BJ (cell line): ENCODE data around the gene GPR107. TPM values are rescaled to one million over a fixed set of nuclear protein-coding genes. Genes with fewer than 3 reads are reported as not detected.

Experiments
- CTCF ChIA-PET: fragments of 350-600 bp; formaldehyde crosslinking; extraction: SDS; loops from one replicate; lab custom pipeline; 2021; ENCODE audit warnings: antibody characterized with exemption, inconsistent platforms; lab: Yijun Ruan, JAX
- POLR2A ChIA-PET: fragments of 300-600 bp; sonication (Branson Sonifier 250); formaldehyde crosslinking; extraction: SDS; loops from one replicate; lab custom pipeline; 2021; ENCODE audit warnings: antibody characterized with exemption; lab: Charles Lee
- DNase-seq: peaks from one replicate; pipeline ENCODE4 v3.0.0-alpha.2; 2011; ENCODE audit warnings: low read depth
- H3K27me3 ChIP-seq: 2 replicates; pipeline ENCODE4 v1.6.0; 2011; ENCODE audit warnings: low read length; ENCODE audit not compliant: control insufficient read depth, insufficient read depth
- H3K36me3 ChIP-seq: 2 replicates; pipeline ENCODE4 v1.5.1; 2011; ENCODE audit warnings: low read length; ENCODE audit not compliant: control insufficient read depth, insufficient read depth
- H3K4me3 ChIP-seq: 2 replicates; pipeline ENCODE4 v1.5.1; 2011; ENCODE audit warnings: low read depth, mild to moderate bottlenecking, control low read depth, low read length
- CTCF ChIP-seq: IDR thresholded peaks from 2 replicates; pipeline ENCODE4 v1.5.1; 2011; ENCODE audit warnings: low read depth, mild to moderate bottlenecking, control low read depth, inconsistent platforms, low read length, moderate library complexity; ENCODE audit not compliant: insufficient read depth
- polyA plus RNA-seq: library from polyadenylated mRNA; depleted of rRNA; stranded (reverse); fragments of >200 nt; gene quantifications from 2 replicates; pipeline ENCODE4 v1.2.3, GENCODE V29; 2011

The GPR107 gene
- polyA plus RNA-seq, 1 experiment, result 32.5 TPM

DNA sequence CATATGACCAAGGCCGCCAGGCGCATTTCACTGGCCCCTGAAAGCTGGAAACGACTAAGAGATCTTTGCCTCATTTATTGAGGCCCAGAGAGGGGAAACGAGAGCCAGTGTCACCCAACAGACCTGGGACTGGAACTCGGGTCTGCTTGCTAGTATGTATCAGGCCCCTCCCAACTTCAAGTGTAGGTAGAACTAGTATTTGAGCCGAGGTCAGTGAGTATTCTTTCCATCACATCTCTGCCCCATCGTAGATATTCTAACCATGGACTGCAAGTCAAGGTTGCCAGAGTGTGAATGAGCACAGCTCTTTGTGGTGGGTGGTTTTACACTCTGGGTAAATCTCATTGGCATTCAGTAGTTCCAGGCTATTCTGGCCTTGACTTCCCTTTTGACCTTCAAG is 42.2 kb downstream of the GPR107 start:
- POLR2A ChIA-PET, result no interaction called here
- CTCF ChIA-PET, result no interaction called here
- H3K36me3 ChIP-seq, result peaks cover 27% of the 10 kb centered on the region

DNA sequence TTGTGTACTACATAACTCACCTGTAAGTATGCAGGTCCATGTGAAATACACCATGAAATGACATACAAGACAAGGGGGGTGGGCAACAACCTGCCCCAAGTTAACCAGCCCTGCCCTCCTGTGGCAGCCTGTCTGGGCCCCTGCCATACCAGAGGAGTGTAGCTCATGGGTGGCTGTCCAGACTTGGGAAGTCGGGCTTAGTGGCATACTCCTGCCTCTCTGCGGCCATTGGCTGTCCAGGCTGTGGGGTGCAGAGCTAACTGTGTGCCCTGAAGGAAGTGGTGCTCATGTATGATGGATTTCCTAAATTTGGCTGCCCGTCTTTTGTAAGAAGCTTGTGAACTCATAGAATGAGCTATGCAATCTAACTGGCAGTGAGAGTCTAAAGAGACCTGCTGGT is 47.0 kb downstream of the GPR107 start:
- TF ChIP-seq CTCF, result no peak

More for the DNA sequence above, 42.2 kb downstream of the GPR107 start:
- Histone ChIP-seq H3K27me3 (no peaks in the 10 kb centered on the region), H3K4me3 (no peak overlapping the region)
- TF ChIP-seq CTCF, result no peak
- no peak for DNase-seq

GRCh38 chr9:130101915-130102314 is 48.2 kb downstream of the GPR107 start:
- ChIA-PET POLR2A (no interaction called here), CTCF (interaction anchor here (1.0 kb wide), 1 partner anchor 241 kb away, joined by 3 read pairs; no protein-coding TSS in a partner anchor)
- no peak for TF ChIP-seq CTCF
- Histone ChIP-seq H3K27me3 (no peaks in the 10 kb centered on the region), H3K4me3 (no peak overlapping the region), H3K36me3 (peaks cover 30% of the 10 kb centered on the region)
- DNase-seq, result no peak

More for the DNA sequence above, 47.0 kb downstream of the GPR107 start:
- ChIA-PET CTCF (interaction anchor here (0.7 to 2.5 kb wide), 2 partner anchors 13 to 215 kb away, joined by 3 to 8 read pairs; no protein-coding TSS in a partner anchor), POLR2A (no interaction called here)
- DNase-seq, result no peak
- Histone ChIP-seq H3K27me3 (no peaks in the 10 kb centered on the region), H3K36me3 (peaks cover 34% of the 10 kb centered on the region), H3K4me3 (no peak overlapping the region)

DNA sequence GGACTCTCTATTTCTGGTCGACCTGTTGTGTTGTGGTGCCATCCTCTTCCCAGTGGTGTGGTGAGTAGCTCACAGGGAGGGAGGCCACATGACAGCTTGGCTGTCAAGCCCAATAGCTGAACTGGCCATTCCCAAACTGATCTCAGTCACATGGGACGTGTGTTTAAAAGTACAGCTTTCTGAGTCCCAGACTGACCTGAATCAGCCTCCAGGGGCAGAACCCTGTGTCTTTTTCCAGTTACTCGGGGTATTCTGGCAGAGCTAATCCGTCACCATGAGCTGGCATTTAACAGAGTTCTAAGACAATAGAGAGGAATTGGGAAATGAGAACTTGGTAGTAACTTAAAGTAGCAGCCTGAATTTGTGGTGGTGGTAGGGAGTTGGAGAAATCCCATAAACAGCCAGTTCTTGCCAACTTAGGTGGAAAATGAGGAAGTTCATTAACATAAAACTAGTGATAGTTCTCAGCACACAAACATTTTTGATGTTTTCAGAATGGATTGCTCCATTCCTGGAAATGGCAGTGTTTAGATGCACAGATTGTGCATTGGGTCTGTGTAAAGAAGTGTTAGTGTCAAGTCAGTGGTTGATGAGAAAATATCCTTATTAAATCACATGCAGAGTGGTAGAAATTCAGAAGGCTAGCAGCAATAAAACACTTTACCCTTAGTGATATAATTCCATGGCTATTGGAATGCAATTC is 50.9 kb downstream of the GPR107 start:
- TF ChIP-seq CTCF, result no peak
- DNase-seq, result no peak
- H3K4me3 ChIP-seq, result no peak overlapping the region
- ChIA-PET POLR2A (no interaction called here), CTCF (interaction anchor here (0.7 to 5.3 kb wide), 4 partner anchors 102 to 580 kb away, joined by 3 to 53 read pairs (median 6); no protein-coding TSS in a partner anchor)
- H3K36me3 ChIP-seq, result peaks cover 26% of the 10 kb centered on the region
- H3K27me3 ChIP-seq, result no peaks in the 10 kb centered on the region

DNA sequence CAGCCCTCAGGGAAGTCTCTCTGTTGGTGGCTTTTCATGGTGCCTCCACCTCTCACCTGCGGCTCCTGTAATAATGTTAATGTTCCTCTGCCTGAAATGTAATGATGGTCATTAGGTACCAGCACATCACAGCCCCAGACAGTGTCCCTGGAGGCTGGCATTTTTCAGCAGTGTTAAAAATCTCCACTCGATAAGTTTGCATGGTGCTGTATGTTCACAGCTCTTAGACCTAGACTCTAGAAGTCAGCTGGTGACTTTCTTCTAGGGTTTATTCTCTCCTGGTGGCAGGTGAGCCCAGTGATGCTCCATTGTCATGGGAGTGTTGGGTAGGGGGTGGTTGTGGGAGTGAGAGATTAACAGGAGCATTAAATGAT is 53.1 kb downstream of the GPR107 start:
- TF ChIP-seq CTCF, result no peak
- Histone ChIP-seq H3K4me3 (no peak overlapping the region), H3K27me3 (no peaks in the 10 kb centered on the region), H3K36me3 (peaks cover 16% of the 10 kb centered on the region)
- ChIA-PET CTCF (interaction anchor here (0.9 to 5.3 kb wide), 31 partner anchors 9 to 579 kb away, joined by 3 to 53 read pairs (median 4); no protein-coding TSS in a partner anchor), POLR2A (no interaction called here)
- DNase-seq, result no peak
